K562 (cell line): ENCODE measurements around the gene HNRNPA3. TPM values are rescaled to one million over a fixed set of nuclear protein-coding genes. Genes with fewer than 3 reads are reported as not detected.
A peak's percentile ranks its signal among the peaks of the same experiment; 100 is the strongest.

Experiments
- GATA2 ChIP-seq: sonication (generic); formaldehyde crosslinking; IDR thresholded peaks from 2 replicates; pipeline ENCODE4 v1.4.0; 2020; ENCODE audit warnings: mild to moderate bottlenecking, missing genetic modification reagents
- GATAD2B ChIP-seq: fragments of 450-650 bp; IDR thresholded peaks from 2 replicates; pipeline ENCODE4 v1.6.1; 2017; ENCODE audit warnings: mild to moderate bottlenecking, borderline replicate concordance
- HMG20B ChIP-seq: fragments of 250-450 bp; sonication (Bioruptor Pico); IDR thresholded peaks from 2 replicates; pipeline ENCODE4 v1.5.0; 2021; ENCODE audit warnings: mild to moderate bottlenecking
- NUFIP1 ChIP-seq: fragments of 450-650 bp; IDR thresholded peaks from 2 replicates; pipeline ENCODE4 v1.6.1; 2018; ENCODE audit not compliant: partially characterized antibody
- STAT5B ChIP-seq: fragments of 250-450 bp; sonication (Bioruptor Pico); IDR thresholded peaks from 2 replicates; pipeline ENCODE4 v1.8.0; 2021; ENCODE audit warnings: mild to moderate bottlenecking, inconsistent platforms
- ZKSCAN1 ChIP-seq: fragments of 150-350 bp; IDR thresholded peaks from 2 replicates; pipeline ENCODE4 v1.6.1; 2016; ENCODE audit warnings: low read depth, low read length
- ZNF23 ChIP-seq: fragments of 250-450 bp; sonication (Bioruptor Pico); IDR thresholded peaks from 2 replicates; pipeline ENCODE4 v1.4.0; 2020; ENCODE audit warnings: mild to moderate bottlenecking
- ZNF24 ChIP-seq: fragments of 450-650 bp; IDR thresholded peaks from 2 replicates; pipeline ENCODE4 v1.6.1; 2016
- ZNF282 ChIP-seq: sonication (generic); formaldehyde crosslinking; IDR thresholded peaks from 2 replicates; pipeline ENCODE4 v1.8.1; 2023; ENCODE audit warnings: missing genetic modification reagents
- ZNF584 ChIP-seq: fragments of 200-800 bp; sonication (Bioruptor generic); IDR thresholded peaks from 2 replicates; pipeline ENCODE4 v1.6.1; 2016; ENCODE audit warnings: low read depth, mild to moderate bottlenecking, missing genetic modification characterization, missing compliant biosample characterization
- ZNF589 ChIP-seq: fragments of 200-800 bp; sonication (Bioruptor generic); IDR thresholded peaks from 2 replicates; pipeline ENCODE4 v1.6.1; 2016; ENCODE audit warnings: low read depth, missing genetic modification characterization, missing compliant biosample characterization
- ZNF717 ChIP-seq: fragments of 250-450 bp; sonication (Bioruptor Pico); IDR thresholded peaks from 2 replicates; pipeline ENCODE4 v1.5.0; 2021
- ZNF75A ChIP-seq: fragments of 450-650 bp; formaldehyde crosslinking; IDR thresholded peaks from 2 replicates; pipeline ENCODE4 v1.4.0; 2020; ENCODE audit warnings: mild to moderate bottlenecking
- ZNF79 ChIP-seq: fragments of 250-450 bp; sonication (Bioruptor Pico); IDR thresholded peaks from 2 replicates; pipeline ENCODE4 v1.4.0; 2020; ENCODE audit warnings: low read depth, mild to moderate bottlenecking, moderate library complexity
- polyA plus RNA-seq, 8 experiments: library from polyadenylated mRNA; depleted of rRNA in 4 of 8; stranded (reverse) in 5 of 8; unstranded in 3 of 8; fragments of >200 nt; fragmentation: Nextera tagmentation in 2 of 8; fragmentation: Illumina TruSeq in 1 of 8; extraction: Ambion mirVana in 2 of 8; extraction: Trizol in 1 of 8; gene quantifications; 2 replicates each; pipeline versions ENCODE4 v1.2.1 to v1.2.3, GENCODE V29; 2011 to 2014; ENCODE audit warnings: inconsistent platforms in 1 of 8, missing spikeins in 1 of 8
- total RNA-seq, 7 experiments: library from RNA; depleted of rRNA in 6 of 7; stranded (reverse); fragments of >200 nt in 6 of 7; fragmentation: Illumina TruSeq in 2 of 7; extraction: Trizol in 2 of 7; gene quantifications; 2 replicates each; pipeline versions ENCODE4 v1.2.1 to v1.2.3, GENCODE V29; 2011 to 2021; ENCODE audit warnings: low replicate concordance in 1 of 7
- TF ChIP-seq, protein P1 (sequence below): fragments of 450-650 bp; IDR thresholded peaks from 2 replicates; pipeline ENCODE4 v1.6.1; 2016; ENCODE audit warnings: missing biosample characterization, missing genetic modification characterization
- TF ChIP-seq, protein P2 (sequence below): fragments of 150-350 bp; IDR thresholded peaks from 2 replicates; pipeline ENCODE4 v1.6.1; 2014; ENCODE audit warnings: low read depth, mild to moderate bottlenecking, low read length, borderline replicate concordance
- TF ChIP-seq, protein P3 (sequence below), 2 experiments: fragments of 450-650 bp; IDR thresholded peaks; 2 replicates each; pipeline ENCODE4 v1.6.1; 2016; ENCODE audit warnings: mild to moderate bottlenecking in 2 of 2, borderline replicate concordance in 1 of 2, low read depth in 1 of 2, moderate library complexity in 1 of 2

The HNRNPA3 gene
- total and polyA plus RNA-seq, 9 of the 15 experiments (the other 6 are each of a cell fraction or from before 2014, with no cell fraction given): 72.8 to 428 (median 192) TPM

DNA sequence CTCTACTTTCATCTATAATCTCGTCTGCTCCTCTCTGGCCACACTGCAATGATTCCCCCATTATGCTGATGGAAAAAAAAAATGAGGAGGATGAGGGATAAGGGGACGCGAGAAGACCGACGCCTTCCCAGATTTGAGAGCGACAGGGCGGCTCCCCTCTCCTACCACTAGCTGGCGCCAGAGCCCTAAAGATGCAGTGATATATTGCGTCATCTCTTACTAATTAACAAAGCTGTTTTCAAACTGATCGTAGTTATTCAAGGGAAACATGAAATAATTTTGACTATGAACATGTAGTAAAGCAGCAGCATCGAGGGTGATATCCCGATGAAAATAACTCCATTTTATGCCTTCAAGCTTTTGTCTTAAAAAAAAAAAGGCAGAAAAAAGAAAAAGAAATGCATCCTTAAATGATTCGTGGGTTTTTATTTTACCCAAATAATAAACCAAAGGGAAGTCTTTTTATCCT lies 48.0 kb upstream of the HNRNPA3 start (continued):
- TF ChIP-seq ZNF75A (no peak), NUFIP1 (no peak), ZNF589 (CRISPR knock-in tag) (no peak), ZNF23 (CRISPR knock-in tag) (no peak), GATAD2B (peak; percentile 94), HMG20B (CRISPR knock-in tag) (no peak), ZNF584 (peak; percentile 54; the same call in 1 of the 2 replicates), ZKSCAN1 (0 out of 2 replicates have a peak, but pooled peaks have one; percentile 29), ZNF282 (CRISPR knock-in tag) (no peak), ZNF79 (CRISPR knock-in tag) (0 out of 2 replicates have a peak, but pooled peaks have one; percentile 55), ZNF24 (peak; percentile 50; the same call in 1 of the 2 replicates), GATA2 (CRISPR knock-in tag) (no peak), ZNF717 (no peak), STAT5B (CRISPR knock-in tag) (no peak)
- TF ChIP-seq, protein P1, sequence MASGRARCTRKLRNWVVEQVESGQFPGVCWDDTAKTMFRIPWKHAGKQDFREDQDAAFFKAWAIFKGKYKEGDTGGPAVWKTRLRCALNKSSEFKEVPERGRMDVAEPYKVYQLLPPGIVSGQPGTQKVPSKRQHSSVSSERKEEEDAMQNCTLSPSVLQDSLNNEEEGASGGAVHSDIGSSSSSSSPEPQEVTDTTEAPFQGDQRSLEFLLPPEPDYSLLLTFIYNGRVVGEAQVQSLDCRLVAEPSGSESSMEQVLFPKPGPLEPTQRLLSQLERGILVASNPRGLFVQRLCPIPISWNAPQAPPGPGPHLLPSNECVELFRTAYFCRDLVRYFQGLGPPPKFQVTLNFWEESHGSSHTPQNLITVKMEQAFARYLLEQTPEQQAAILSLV (tag): peak; percentile 100
- TF ChIP-seq, protein P2, sequence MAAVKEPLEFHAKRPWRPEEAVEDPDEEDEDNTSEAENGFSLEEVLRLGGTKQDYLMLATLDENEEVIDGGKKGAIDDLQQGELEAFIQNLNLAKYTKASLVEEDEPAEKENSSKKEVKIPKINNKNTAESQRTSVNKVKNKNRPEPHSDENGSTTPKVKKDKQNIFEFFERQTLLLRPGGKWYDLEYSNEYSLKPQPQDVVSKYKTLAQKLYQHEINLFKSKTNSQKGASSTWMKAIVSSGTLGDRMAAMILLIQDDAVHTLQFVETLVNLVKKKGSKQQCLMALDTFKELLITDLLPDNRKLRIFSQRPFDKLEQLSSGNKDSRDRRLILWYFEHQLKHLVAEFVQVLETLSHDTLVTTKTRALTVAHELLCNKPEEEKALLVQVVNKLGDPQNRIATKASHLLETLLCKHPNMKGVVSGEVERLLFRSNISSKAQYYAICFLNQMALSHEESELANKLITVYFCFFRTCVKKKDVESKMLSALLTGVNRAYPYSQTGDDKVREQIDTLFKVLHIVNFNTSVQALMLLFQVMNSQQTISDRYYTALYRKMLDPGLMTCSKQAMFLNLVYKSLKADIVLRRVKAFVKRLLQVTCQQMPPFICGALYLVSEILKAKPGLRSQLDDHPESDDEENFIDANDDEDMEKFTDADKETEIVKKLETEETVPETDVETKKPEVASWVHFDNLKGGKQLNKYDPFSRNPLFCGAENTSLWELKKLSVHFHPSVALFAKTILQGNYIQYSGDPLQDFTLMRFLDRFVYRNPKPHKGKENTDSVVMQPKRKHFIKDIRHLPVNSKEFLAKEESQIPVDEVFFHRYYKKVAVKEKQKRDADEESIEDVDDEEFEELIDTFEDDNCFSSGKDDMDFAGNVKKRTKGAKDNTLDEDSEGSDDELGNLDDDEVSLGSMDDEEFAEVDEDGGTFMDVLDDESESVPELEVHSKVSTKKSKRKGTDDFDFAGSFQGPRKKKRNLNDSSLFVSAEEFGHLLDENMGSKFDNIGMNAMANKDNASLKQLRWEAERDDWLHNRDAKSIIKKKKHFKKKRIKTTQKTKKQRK: no peak
- TF ChIP-seq, protein P3, sequence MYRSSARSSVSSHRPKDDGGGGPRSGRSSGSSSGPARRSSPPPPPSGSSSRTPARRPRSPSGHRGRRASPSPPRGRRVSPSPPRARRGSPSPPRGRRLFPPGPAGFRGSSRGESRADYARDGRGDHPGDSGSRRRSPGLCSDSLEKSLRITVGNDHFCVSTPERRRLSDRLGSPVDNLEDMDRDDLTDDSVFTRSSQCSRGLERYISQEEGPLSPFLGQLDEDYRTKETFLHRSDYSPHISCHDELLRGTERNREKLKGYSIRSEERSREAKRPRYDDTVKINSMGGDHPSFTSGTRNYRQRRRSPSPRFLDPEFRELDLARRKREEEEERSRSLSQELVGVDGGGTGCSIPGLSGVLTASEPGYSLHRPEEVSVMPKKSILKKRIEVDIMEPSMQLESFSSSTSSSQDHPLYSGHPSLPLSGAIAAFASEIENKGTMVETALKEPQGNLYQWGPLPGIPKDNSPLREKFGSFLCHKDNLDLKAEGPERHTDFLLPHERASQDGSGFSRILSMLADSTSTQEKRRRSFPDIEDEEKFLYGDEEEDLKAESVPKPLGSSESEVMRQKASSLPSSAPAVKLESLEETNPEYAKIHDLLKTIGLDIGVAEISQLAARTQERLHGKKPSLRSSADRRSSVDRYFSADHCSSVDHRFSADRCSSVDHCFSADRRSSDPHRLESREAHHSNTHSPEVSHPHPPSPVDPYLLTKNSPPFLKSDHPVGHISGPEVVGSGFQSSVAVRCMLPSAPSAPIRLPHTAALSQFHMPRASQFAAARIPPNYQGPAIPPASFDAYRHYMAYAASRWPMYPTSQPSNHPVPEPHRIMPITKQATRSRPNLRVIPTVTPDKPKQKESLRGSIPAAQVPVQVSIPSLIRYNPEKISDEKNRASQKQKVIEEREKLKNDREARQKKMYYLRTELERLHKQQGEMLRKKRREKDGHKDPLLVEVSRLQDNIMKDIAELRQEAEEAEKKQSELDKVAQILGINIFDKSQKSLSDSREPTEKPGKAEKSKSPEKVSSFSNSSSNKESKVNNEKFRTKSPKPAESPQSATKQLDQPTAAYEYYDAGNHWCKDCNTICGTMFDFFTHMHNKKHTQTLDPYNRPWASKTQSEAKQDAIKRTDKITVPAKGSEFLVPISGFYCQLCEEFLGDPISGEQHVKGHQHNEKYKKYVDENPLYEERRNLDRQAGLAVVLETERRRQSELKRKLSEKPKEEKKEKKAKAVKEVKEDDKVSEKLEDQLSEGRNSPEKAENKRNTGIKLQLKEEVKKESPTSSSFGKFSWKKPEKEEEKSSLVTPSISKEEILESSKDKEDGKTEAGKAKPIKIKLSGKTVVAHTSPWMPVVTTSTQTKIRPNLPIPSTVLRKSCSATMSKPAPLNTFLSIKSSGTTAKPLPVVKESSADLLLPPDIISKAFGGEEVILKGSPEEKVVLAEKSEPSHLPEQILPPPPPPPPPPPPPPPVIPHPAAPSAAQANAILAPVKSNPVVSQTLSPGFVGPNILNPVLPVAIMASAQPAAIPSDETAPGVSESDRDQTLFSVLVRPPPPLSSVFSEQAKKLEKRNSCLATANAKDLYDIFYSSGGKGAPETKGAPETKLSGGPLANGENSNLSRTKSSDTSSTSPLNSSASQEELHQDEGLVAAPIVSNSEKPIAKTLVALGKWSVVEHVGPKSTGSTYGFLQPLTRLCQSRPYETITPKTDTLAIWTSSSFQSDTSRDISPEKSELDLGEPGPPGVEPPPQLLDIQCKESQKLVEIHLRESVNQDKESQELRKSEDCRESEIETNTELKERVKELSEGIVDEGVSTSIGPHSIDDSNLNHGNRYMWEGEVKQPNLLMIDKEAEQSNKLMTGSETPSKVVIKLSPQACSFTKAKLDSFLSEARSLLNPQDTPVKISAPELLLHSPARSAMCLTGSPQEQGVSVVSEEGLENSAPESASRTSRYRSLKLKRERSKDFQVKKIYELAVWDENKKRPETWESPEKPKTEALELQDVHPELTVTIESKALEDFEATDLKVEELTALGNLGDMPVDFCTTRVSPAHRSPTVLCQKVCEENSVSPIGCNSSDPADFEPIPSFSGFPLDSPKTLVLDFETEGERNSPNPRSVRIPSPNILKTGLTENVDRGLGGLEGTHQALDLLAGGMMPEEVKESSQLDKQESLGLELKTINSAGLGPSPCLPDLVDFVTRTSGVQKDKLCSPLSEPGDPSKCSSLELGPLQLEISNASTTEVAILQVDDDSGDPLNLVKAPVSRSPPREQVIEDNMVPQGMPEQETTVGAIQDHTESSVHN (IDR thresholded peaks at IDR 0.05; ENCODE audit: borderline replicate concordance in 1 of 2, low read depth in 1 of 2): 0 out of 4 replicates have a peak, but pooled peaks of 1 of the 2 experiments have one; percentile 82
